Gastroesophageal sphincter (tissue), 4 donors: ENCODE measurements around the gene GRK5. TPM values are rescaled to one million over a fixed set of nuclear protein-coding genes. Genes with fewer than 3 reads are reported as not detected.

Experiments
- ATAC-seq: fragments of 150-250 bp; one replicate; pipeline ENCODE4 v1.9.1; 2016; ENCODE audit warnings: mild to moderate bottlenecking, moderate library complexity
- H3K27ac ChIP-seq, 4 donors: fragments of 200-600 bp; sonication (generic) in 3 of 4; 1 replicate in 3 of 4; 2 replicates in 1 of 4; pipeline ENCODE4 v1.5.1; 2016 to 2019
- H3K27me3 ChIP-seq: fragments of 200-600 bp; sonication (generic); one replicate; pipeline ENCODE4 v1.5.1; 2019
- H3K36me3 ChIP-seq, 2 donors: fragments of 200-600 bp; sonication (generic); one replicate each; pipeline ENCODE4 v1.5.1; 2019; ENCODE audit warnings: control low read depth in 1 of 2
- H3K4me1 ChIP-seq, 3 donors: fragments of 200-600 bp; sonication (generic); 1 replicate in 2 of 3; 2 replicates in 1 of 3; pipeline ENCODE4 v1.5.1; 2016 to 2019; ENCODE audit warnings: control low read depth in 2 of 3
- H3K4me3 ChIP-seq, 2 donors: fragments of 200-600 bp; sonication (generic); one replicate each; pipeline ENCODE4 v1.5.1; 2019; ENCODE audit warnings: mild to moderate bottlenecking in 1 of 2, moderate library complexity in 1 of 2
- H3K9me3 ChIP-seq, 3 donors: fragments of 200-600 bp; sonication (generic); one replicate each; pipeline ENCODE4 v1.5.1; 2017 to 2019; ENCODE audit warnings: control low read depth in 2 of 3
- CTCF ChIP-seq, 4 experiments: fragments of 200-600 bp in 2 of 4; fragments of 450-650 bp in 2 of 4; sonication (generic) in 1 of 4; IDR thresholded peaks; one replicate each; pipeline ENCODE4 v1.5.1; 2017 to 2019; ENCODE audit warnings: antibody characterized with exemption in 4 of 4, mild to moderate bottlenecking in 2 of 4, moderate library complexity in 2 of 4
- EP300 ChIP-seq: sonication (generic); formaldehyde crosslinking; IDR thresholded peaks from one replicate; pipeline ENCODE4 v1.6.1; 2017; ENCODE audit warnings: antibody characterized with exemption, mild to moderate bottlenecking
- POLR2A ChIP-seq, 2 donors: fragments of 450-650 bp; IDR thresholded peaks; one replicate each; pipeline ENCODE4 v1.6.1; 2017; ENCODE audit warnings: antibody characterized with exemption in 2 of 2, mild to moderate bottlenecking in 2 of 2, moderate library complexity in 1 of 2
- POLR2AphosphoS5 ChIP-seq: sonication (generic); formaldehyde crosslinking; IDR thresholded peaks from one replicate; pipeline ENCODE4 v1.6.1; 2017; ENCODE audit warnings: antibody characterized with exemption
- WGBS, 2 donors: methylation state at CpG; one replicate each; pipeline ENCODE4 v1.1.5; 2018; ENCODE audit warnings: low coverage in 1 of 2; 5-methylcytosine and 5-hydroxymethylcytosine counted together
- total RNA-seq, 4 donors: library from RNA; depleted of rRNA; stranded (reverse); fragments of >200 nt; gene quantifications; one replicate each; pipeline ENCODE4 v1.1.0, GENCODE V29; 2016

The GRK5 gene
- total RNA-seq, 4 donors from 2014 or later, result 28.8 to 71.6 (median 47.7) TPM

DNA sequence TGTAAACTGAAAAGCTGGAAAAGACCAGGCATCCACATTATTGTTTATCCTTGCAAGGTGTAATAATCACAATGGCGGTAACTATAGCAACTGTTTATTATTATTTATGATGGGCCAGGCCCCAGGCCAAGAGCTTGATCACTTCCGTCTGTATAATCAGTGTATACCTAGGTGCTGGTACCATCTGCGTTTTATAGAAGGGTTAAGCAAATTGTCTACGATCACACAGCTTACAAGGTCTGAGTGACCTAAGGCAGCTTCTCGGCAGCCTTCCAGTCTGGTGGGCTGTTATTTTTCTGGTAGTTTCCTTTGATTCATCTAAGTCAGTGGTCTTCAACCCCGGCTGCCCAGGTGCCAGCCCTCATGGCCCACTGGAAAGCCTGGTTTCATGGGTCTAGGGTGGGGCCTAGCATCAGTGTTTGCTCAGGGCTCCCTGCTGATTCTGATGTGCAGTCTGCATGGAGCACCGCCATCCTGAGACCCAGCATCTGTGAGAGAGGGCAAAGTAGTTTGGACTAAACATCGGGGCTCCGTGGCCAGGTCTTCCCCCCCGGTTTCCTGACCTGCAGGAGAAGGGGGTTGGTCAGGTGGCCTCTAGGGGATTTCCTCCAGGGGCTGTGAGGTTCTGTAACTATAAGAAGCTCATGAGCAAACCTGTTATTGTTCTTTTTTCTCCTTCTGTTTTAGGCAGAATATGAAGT, 188.8 kb downstream of the GRK5 start:
- H3K36me3 ChIP-seq, result peaks cover 0 to 35% of the 10 kb centered on the region in 2 donors
- no peak for ATAC-seq
- peaks cover 0 to 45% (median 25%) of the 10 kb centered on the region in 3 donors for H3K4me1 ChIP-seq
- H3K9me3 ChIP-seq, result no peaks in the 10 kb centered on the region
- H3K27me3 ChIP-seq, result no peaks in the 10 kb centered on the region
- 80 to 89% methylated on average over 3 to 8 of the region's 10 CpGs for WGBS, 2 donors
- no peak for TF ChIP-seq POLR2A (IDR thresholded peaks at IDR 0.05)
- no peak for TF ChIP-seq EP300
- no peak for TF ChIP-seq POLR2AphosphoS5
- TF ChIP-seq CTCF (IDR thresholded peaks at IDR 0.05), result no peak
- peak overlapping the region in 3 of 4 donors; percentile 28 to 68 (median 52) for H3K27ac ChIP-seq
- no peak overlapping the region for H3K4me3 ChIP-seq

DNA sequence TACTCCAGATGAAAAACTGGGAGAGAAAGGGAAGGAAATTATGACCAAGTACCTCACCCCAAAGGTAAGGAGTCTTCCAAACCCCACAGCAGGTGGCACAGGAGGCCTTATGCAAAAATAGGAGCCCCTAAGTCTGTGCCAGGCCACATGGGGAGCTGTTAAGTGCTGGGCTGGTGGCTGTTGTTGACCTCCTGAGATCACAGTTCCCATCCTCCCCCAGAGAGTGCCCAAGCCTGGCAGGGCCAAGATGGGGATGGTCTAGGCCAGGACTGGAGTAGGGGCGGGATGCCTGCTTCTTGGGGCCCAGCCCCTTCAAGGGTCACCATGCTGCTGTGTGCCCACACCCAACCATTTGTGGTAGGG, 189.3 kb downstream of the GRK5 start:
- Histone ChIP-seq H3K4me3 (no peak overlapping the region), H3K4me1 (peaks cover 0 to 44% (median 25%) of the 10 kb centered on the region in 3 donors)
- WGBS, 2 donors, result no CpG with 5 or more reads among the region's 1 CpG

DNA sequence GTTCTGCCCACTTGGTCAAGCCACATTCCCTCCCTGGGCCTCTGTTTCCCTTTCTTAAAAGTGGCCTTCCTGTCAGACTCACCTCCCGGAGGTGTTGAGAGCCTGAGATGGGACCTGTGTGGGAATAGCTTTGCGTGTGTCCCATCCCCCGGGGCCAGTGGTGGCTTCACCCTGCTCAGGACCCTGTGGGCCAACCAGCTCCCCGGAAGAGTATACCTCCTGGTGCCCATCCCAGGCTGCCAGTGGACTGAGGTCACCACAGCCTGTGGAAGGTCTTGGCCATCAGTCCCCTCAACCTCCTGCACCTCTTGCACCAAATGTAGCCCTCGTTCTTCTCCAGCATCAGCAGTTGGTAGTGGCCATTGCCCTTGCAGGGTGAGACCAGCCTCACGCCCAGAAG, 190.0 kb downstream of the GRK5 start:
- Histone ChIP-seq H3K4me3 (no peak overlapping the region), H3K9me3 (no peaks in the 10 kb centered on the region), H3K36me3 (peaks cover 0 to 35% of the 10 kb centered on the region in 2 donors), H3K27ac (no peak overlapping the region), H3K27me3 (no peaks in the 10 kb centered on the region), H3K4me1 (peaks cover 0 to 44% (median 23%) of the 10 kb centered on the region in 3 donors)
- TF ChIP-seq CTCF (IDR thresholded peaks at IDR 0.05) (no peak), POLR2A (IDR thresholded peaks at IDR 0.05) (no peak), POLR2AphosphoS5 (no peak), EP300 (no peak)
- ATAC-seq, result no peak
- 86% methylated on average over 2 of the region's 6 CpGs; no CpG with 5 or more reads in 1 of the 2 donors for WGBS, 2 donors

More for the DNA sequence above, 189.3 kb downstream of the GRK5 start:
- H3K27ac ChIP-seq, result peak overlapping the region in 1 of 4 donors; percentile 68
- no peaks in the 10 kb centered on the region for H3K27me3 ChIP-seq
- no peak for ATAC-seq
- peaks cover 0 to 35% of the 10 kb centered on the region in 2 donors for H3K36me3 ChIP-seq
- no peaks in the 10 kb centered on the region for H3K9me3 ChIP-seq
- TF ChIP-seq EP300 (no peak), CTCF (IDR thresholded peaks at IDR 0.05) (no peak), POLR2AphosphoS5 (no peak)

DNA sequence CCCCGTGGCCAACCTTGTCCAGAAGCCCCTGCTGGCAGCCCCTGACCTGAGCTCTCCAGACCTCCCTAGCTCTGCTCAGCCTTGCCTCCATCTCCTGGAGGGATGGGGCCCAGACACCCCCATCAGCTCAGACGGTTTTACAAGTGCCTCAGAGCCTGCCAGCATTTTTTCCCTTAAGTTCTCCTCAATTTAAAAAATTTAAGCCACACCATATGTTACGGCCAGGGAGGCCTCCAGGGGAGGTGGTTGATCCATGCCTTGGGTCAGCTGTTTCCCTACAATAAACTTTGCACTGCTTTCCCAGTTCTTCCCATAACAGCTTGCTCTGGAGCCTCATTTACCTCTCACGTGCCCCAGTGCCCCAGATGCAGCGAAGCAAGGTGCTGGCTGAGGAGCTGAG, 191.6 kb downstream of the GRK5 start:
- no peaks in the 10 kb centered on the region for H3K9me3 ChIP-seq
- no peak overlapping the region for H3K4me3 ChIP-seq
- peaks cover 0 to 35% of the 10 kb centered on the region in 2 donors for H3K36me3 ChIP-seq
- H3K27me3 ChIP-seq, result no peaks in the 10 kb centered on the region
- 83% methylated on average over 1 of the region's 5 CpGs; no CpG with 5 or more reads in 1 of the 2 donors for WGBS, 2 donors
- no peak for TF ChIP-seq CTCF (IDR thresholded peaks at IDR 0.05)
- ATAC-seq, result no peak
- H3K4me1 ChIP-seq, result peaks cover 0 to 39% (median 26%) of the 10 kb centered on the region in 3 donors
- H3K27ac ChIP-seq, result peak overlapping the region in 2 of 4 donors; percentile 8 to 50

- peak overlapping the region in 1 of 4 donors; percentile 50 for H3K27ac ChIP-seq
Measured at GRCh38 chr10:119399466-119399865, 192.1 kb downstream of the GRK5 start.

More at GRCh38 chr10:119399466-119399865, 192.1 kb downstream of the GRK5 start:
- TF ChIP-seq CTCF (IDR thresholded peaks at IDR 0.05) (no peak), POLR2AphosphoS5 (no peak), EP300 (no peak), POLR2A (IDR thresholded peaks at IDR 0.05) (no peak)
- peaks cover 0 to 35% of the 10 kb centered on the region in 2 donors for H3K36me3 ChIP-seq
- no peaks in the 10 kb centered on the region for H3K27me3 ChIP-seq
- H3K4me3 ChIP-seq, result no peak overlapping the region
- ATAC-seq, result no peak
- WGBS, 2 donors, result 95 to 100% methylated on average over 2 to 3 of the region's 3 CpGs
- no peaks in the 10 kb centered on the region for H3K9me3 ChIP-seq
- peaks cover 0 to 39% (median 26%) of the 10 kb centered on the region in 3 donors for H3K4me1 ChIP-seq
